Activated naive CD8-positive, alpha-beta T cell treated with anti-CD3 and anti-CD28 coated beads, Interleukin-2, amount 10 ng/mL, durations not matched to agents 7 days and 5 days (primary cell): ENCODE measurements around the gene FBXO3. TPM values are rescaled to one million over a fixed set of nuclear protein-coding genes. Genes with fewer than 3 reads are reported as not detected.

ENCODE experiments used
- ATAC-seq: fragments of 150-1000 bp; cut with Tn5 transposase; one replicate; pipeline ENCODE4 v1.10.0; 2021; ENCODE audit warnings: low read depth, moderate library complexity
- POLR2A ChIA-PET: fragments of 350-600 bp; sonication (Branson Sonifier 250); formaldehyde crosslinking; loops from one replicate; lab custom pipeline; 2021; ENCODE audit warnings: antibody characterized with exemption; lab: Charles Lee
- DNase-seq: peaks from one replicate; pipeline ENCODE4 v3.0.0; 2021
- H3K27ac Mint-ChIP-seq: one replicate; pipeline ENCODE4 v1.8.0; 2022; ENCODE audit warnings: mild to moderate bottlenecking, mixed read lengths
- H3K27me3 Mint-ChIP-seq: one replicate; pipeline ENCODE4 v1.8.0; 2022; ENCODE audit warnings: mild to moderate bottlenecking, moderate library complexity, mixed read lengths
- H3K36me3 Mint-ChIP-seq: one replicate; pipeline ENCODE4 v1.8.0; 2021; ENCODE audit warnings: mild to moderate bottlenecking, mixed read lengths
- H3K4me1 Mint-ChIP-seq: one replicate; pipeline ENCODE4 v1.8.0; 2021; ENCODE audit warnings: mixed read lengths
- H3K4me3 Mint-ChIP-seq: one replicate; pipeline ENCODE4 v1.8.0; 2022; ENCODE audit warnings: mild to moderate bottlenecking, moderate library complexity, mixed read lengths
- H3K9me3 Mint-ChIP-seq: one replicate; pipeline ENCODE4 v1.8.0; 2021; ENCODE audit warnings: mixed read lengths
- total RNA-seq, 2 experiments: library from RNA; stranded (reverse); gene quantifications; one replicate each; pipeline ENCODE4 v1.2.3, GENCODE V29; 2021

Gene FBXO3
- total RNA-seq, 2 experiments from 2014 or later: 29.4 to 30.1 TPM

- no peak for ATAC-seq
- Mint-ChIP-seq H3K27me3 (peaks cover 60% of the 10 kb centered on the region), H3K4me3 (no peak overlapping the region)
These were observed 5.7 kb upstream of the FBXO3 start for GRCh38 chr11:33779849-33780528.

GRCh38 chr11:33778675-33779074 is 4.4 kb upstream of the FBXO3 start:
- H3K4me3 Mint-ChIP-seq: no peak overlapping the region
- peaks cover 56% of the 10 kb centered on the region for H3K27me3 Mint-ChIP-seq
- no peaks in the 10 kb centered on the region for H3K9me3 Mint-ChIP-seq
- no peaks in the 10 kb centered on the region for H3K36me3 Mint-ChIP-seq
- POLR2A ChIA-PET: no interaction called here
- H3K4me1 Mint-ChIP-seq: peaks cover 6% of the 10 kb centered on the region
- ATAC-seq (no peak), DNase-seq (no peak)
- H3K27ac Mint-ChIP-seq: no peak overlapping the region

More at GRCh38 chr11:33779849-33780528, 5.7 kb upstream of the FBXO3 start:
- no peak overlapping the region for H3K27ac Mint-ChIP-seq
- DNase-seq: no peak
- peaks cover 6% of the 10 kb centered on the region for H3K4me1 Mint-ChIP-seq
- H3K9me3 Mint-ChIP-seq: no peaks in the 10 kb centered on the region
- no peaks in the 10 kb centered on the region for H3K36me3 Mint-ChIP-seq
- POLR2A ChIA-PET: no interaction called here

GRCh38 chr11:33777906-33778305 is 3.6 kb upstream of the FBXO3 start:
- Mint-ChIP-seq H3K27ac (no peak overlapping the region), H3K27me3 (peaks cover 54% of the 10 kb centered on the region), H3K4me3 (no peak overlapping the region), H3K36me3 (no peaks in the 10 kb centered on the region), H3K9me3 (no peaks in the 10 kb centered on the region), H3K4me1 (peaks cover 11% of the 10 kb centered on the region)
- ATAC-seq: no peak
- POLR2A ChIA-PET: no interaction called here
- no peak for DNase-seq

GRCh38 chr11:33775832-33776470 is 1.6 kb upstream of the FBXO3 start:
- POLR2A ChIA-PET: no interaction called here
- ATAC-seq: no peak
- Mint-ChIP-seq H3K4me3 (no peak overlapping the region), H3K9me3 (no peaks in the 10 kb centered on the region), H3K36me3 (peaks cover 2% of the 10 kb centered on the region), H3K27ac (no peak overlapping the region), H3K27me3 (peaks cover 43% of the 10 kb centered on the region), H3K4me1 (peaks cover 19% of the 10 kb centered on the region)
- no peak for DNase-seq

- H3K4me3 Mint-ChIP-seq: peak overlapping the region; percentile 96
- H3K9me3 Mint-ChIP-seq: no peaks in the 10 kb centered on the region
- DNase-seq: no peak
- POLR2A ChIA-PET: no interaction called here
- peaks cover 19% of the 10 kb centered on the region for H3K4me1 Mint-ChIP-seq
- peaks cover 2% of the 10 kb centered on the region for H3K36me3 Mint-ChIP-seq
- ATAC-seq: no peak
- peaks cover 43% of the 10 kb centered on the region for H3K27me3 Mint-ChIP-seq
- no peak overlapping the region for H3K27ac Mint-ChIP-seq
These were observed 1.1 kb upstream of the FBXO3 start for GRCh38 chr11:33775467-33775807.

- H3K27ac Mint-ChIP-seq: peak overlapping the region; percentile 84
- no peak for DNase-seq
- H3K9me3 Mint-ChIP-seq: no peaks in the 10 kb centered on the region
- H3K27me3 Mint-ChIP-seq: peaks cover 39% of the 10 kb centered on the region
- no peak for ATAC-seq
- H3K36me3 Mint-ChIP-seq: peaks cover 5% of the 10 kb centered on the region
- H3K4me1 Mint-ChIP-seq: peaks cover 21% of the 10 kb centered on the region
- POLR2A ChIA-PET: interaction anchor here (0.7 to 1.0 kb wide), 3 partner anchors 19 to 393 kb away, joined by 3 to 5 read pairs (median 4); no protein-coding TSS in a partner anchor
- peak overlapping the region; percentile 96 for H3K4me3 Mint-ChIP-seq
These were observed 581 bp upstream of the FBXO3 start for GRCh38 chr11:33774736-33775466.

GRCh38 chr11:33773404-33773986 is 825 bp downstream of the FBXO3 start:
- Mint-ChIP-seq H3K27me3 (peaks cover 28% of the 10 kb centered on the region), H3K27ac (peak overlapping the region; percentile 96), H3K4me3 (peak overlapping the region; percentile 96), H3K9me3 (no peaks in the 10 kb centered on the region), H3K36me3 (peaks cover 9% of the 10 kb centered on the region), H3K4me1 (peaks cover 21% of the 10 kb centered on the region)
- DNase-seq (peak; percentile 44), ATAC-seq (peak; percentile 53)
- POLR2A ChIA-PET: interaction anchor here (0.6 to 1.0 kb wide), 3 partner anchors 18 to 400 kb away, joined by 3 to 5 read pairs (median 4); no protein-coding TSS in a partner anchor

GRCh38 chr11:33772870-33773269 is 1.4 kb downstream of the FBXO3 start:
- Mint-ChIP-seq H3K9me3 (no peaks in the 10 kb centered on the region), H3K4me1 (peaks cover 21% of the 10 kb centered on the region), H3K27me3 (peaks cover 26% of the 10 kb centered on the region), H3K4me3 (peak overlapping the region; percentile 96), H3K27ac (peak overlapping the region; percentile 0), H3K36me3 (peaks cover 9% of the 10 kb centered on the region)
- POLR2A ChIA-PET: interaction anchor here (0.6 kb wide), 2 partner anchors 400 to 575 kb away, joined by 3 to 5 read pairs; no protein-coding TSS in a partner anchor
- ATAC-seq: no peak
- DNase-seq: no peak

GRCh38 chr11:33772300-33772699 is 2.0 kb downstream of the FBXO3 start:
- H3K9me3 Mint-ChIP-seq: no peaks in the 10 kb centered on the region
- H3K4me3 Mint-ChIP-seq: no peak overlapping the region
- peaks cover 21% of the 10 kb centered on the region for H3K4me1 Mint-ChIP-seq
- POLR2A ChIA-PET: interaction anchor here (0.6 kb wide), 1 partner anchor 576 kb away, joined by 3 read pairs; no protein-coding TSS in a partner anchor
- ATAC-seq (no peak), DNase-seq (no peak)
- peaks cover 23% of the 10 kb centered on the region for H3K27me3 Mint-ChIP-seq
- H3K27ac Mint-ChIP-seq: no peak overlapping the region
- H3K36me3 Mint-ChIP-seq: peaks cover 12% of the 10 kb centered on the region

GRCh38 chr11:33770236-33770635 is 4.1 kb downstream of the FBXO3 start:
- ATAC-seq (no peak), DNase-seq (no peak)
- POLR2A ChIA-PET: no interaction called here
- H3K9me3 Mint-ChIP-seq: no peaks in the 10 kb centered on the region
- H3K4me3 Mint-ChIP-seq: no peak overlapping the region
- H3K4me1 Mint-ChIP-seq: peaks cover 18% of the 10 kb centered on the region
- H3K27ac Mint-ChIP-seq: no peak overlapping the region
- peaks cover 8% of the 10 kb centered on the region for H3K27me3 Mint-ChIP-seq
- peaks cover 18% of the 10 kb centered on the region for H3K36me3 Mint-ChIP-seq

GRCh38 chr11:33769542-33769941 is 4.8 kb downstream of the FBXO3 start:
- DNase-seq (no peak), ATAC-seq (no peak)
- Mint-ChIP-seq H3K4me3 (no peak overlapping the region), H3K27ac (no peak overlapping the region), H3K4me1 (peaks cover 15% of the 10 kb centered on the region), H3K9me3 (no peaks in the 10 kb centered on the region), H3K36me3 (peaks cover 21% of the 10 kb centered on the region), H3K27me3 (peaks cover under 1% of the 10 kb centered on the region)
- POLR2A ChIA-PET: no interaction called here

- H3K36me3 Mint-ChIP-seq: peaks cover 33% of the 10 kb centered on the region
- H3K4me3 Mint-ChIP-seq: no peak overlapping the region
- H3K27me3 Mint-ChIP-seq: no peaks in the 10 kb centered on the region
- POLR2A ChIA-PET: interaction anchor here (0.8 kb wide), 1 partner anchor 13 kb away, joined by 3 read pairs; no protein-coding TSS in a partner anchor
- no peak for DNase-seq
- no peak overlapping the region for H3K27ac Mint-ChIP-seq
- peaks cover 7% of the 10 kb centered on the region for H3K4me1 Mint-ChIP-seq
- ATAC-seq: no peak
- H3K9me3 Mint-ChIP-seq: no peaks in the 10 kb centered on the region
These were observed 6.7 kb downstream of the FBXO3 start for GRCh38 chr11:33767624-33768023.

GRCh38 chr11:33766085-33766484 is 8.2 kb downstream of the FBXO3 start:
- DNase-seq: no peak
- no peak overlapping the region for H3K4me3 Mint-ChIP-seq
- H3K27me3 Mint-ChIP-seq: no peaks in the 10 kb centered on the region
- POLR2A ChIA-PET: no interaction called here
- peaks cover 2% of the 10 kb centered on the region for H3K4me1 Mint-ChIP-seq
- no peak for ATAC-seq
- H3K27ac Mint-ChIP-seq: no peak overlapping the region
- no peaks in the 10 kb centered on the region for H3K9me3 Mint-ChIP-seq
- peaks cover 36% of the 10 kb centered on the region for H3K36me3 Mint-ChIP-seq
